Heart left ventricle (tissue), 13 donors: Measurements from ENCODE around the gene PHF20.

Experiments used
- CTCF ChIP-seq, 12 donors: fragments of 200-600 bp; sonication (generic) in 4 of 12; IDR thresholded peaks; one replicate each; pipeline versions ENCODE4 v1.5.0 to v1.8.0; 2018 to 2022; ENCODE audit warnings: antibody characterized with exemption in 12 of 12, mild to moderate bottlenecking in 5 of 12
- POLR2A ChIP-seq, 2 donors: fragments of 450-650 bp; IDR thresholded peaks; one replicate each; pipeline ENCODE4 v1.6.1; 2017; ENCODE audit warnings: antibody characterized with exemption in 2 of 2, mild to moderate bottlenecking in 2 of 2, moderate library complexity in 2 of 2
- donor health status: ischemic (EF 13 %, LVEDD 7.1; RV severe dilation, severe dysfunction).
- donor health status: DM: no; HTN: yes; CAD: no.
- donor health status: DM: no; HTN: no; CAD: no.
- donor health status: ischemic (EF 25% LVEDD 6.9; RV normal size, moderate dysfunction).
- donor health status: ischemic (EF 25% LVEDD 5.7; RV mildly dilated, moderate dysfunction).
- donor health status: ischemic (EF 35%, LVEDD 5.7; RV mildly dilated, moderate dysfunction).
- donor health status: nonischemic (EF 11% LVEDD 7.7; RV severe dilation, severe dysfunction).
- donor health status: DM: yes; HTN: yes; CAD: no.
- donor health status: PGD.
- donor health status: ischemic (EF 29% LVEDD 5.4; RV normal size, mild dysfunction).
- donor health status: nonischemic (EF 23%, LVEDD 6.1; RV moderate dilation, normal function).

- no peak for TF ChIP-seq CTCF (IDR thresholded peaks at IDR 0.05)
- TF ChIP-seq POLR2A (IDR thresholded peaks at IDR 0.05): no peak
Measured at GRCh38 chr20:35732644-35732982, 39.2 kb upstream of the PHF20 start.
